Measurements from ENCODE around the gene CCDC136.

Gene CCDC136

GRCh38 chr7:128844777-128845311 is 53.1 kb downstream of the CCDC136 start:
- no peak for DNase-seq (ENCODE audit: low read depth)

- DNase-seq (ENCODE audit: low read depth): no peak
Observed at GRCh38 chr7:128845475-128845874, 53.7 kb downstream of the CCDC136 start.

GRCh38 chr7:128845987-128846386 is 54.2 kb downstream of the CCDC136 start:
- DNase-seq (ENCODE audit: low read depth): no peak

- DNase-seq (ENCODE audit: low read depth): no peak
Observed at GRCh38 chr7:128846781-128847444, 55.1 kb downstream of the CCDC136 start.

GRCh38 chr7:128847721-128848211 is 56.0 kb downstream of the CCDC136 start:
- DNase-seq (ENCODE audit: low read depth): no peak

- no peak for DNase-seq (ENCODE audit: low read depth)
Observed at GRCh38 chr7:128848289-128849155, 56.8 kb downstream of the CCDC136 start.

GRCh38 chr7:128849156-128849515 is 57.4 kb downstream of the CCDC136 start:
- DNase-seq (ENCODE audit: low read depth): no peak

- DNase-seq (ENCODE audit: low read depth): no peak
Observed at GRCh38 chr7:128849804-128850490, 58.2 kb downstream of the CCDC136 start.

- DNase-seq (ENCODE audit: low read depth): no peak
Observed at GRCh38 chr7:128852537-128853254, 60.9 kb downstream of the CCDC136 start.

- DNase-seq (ENCODE audit: low read depth): no peak
Observed at GRCh38 chr7:128853799-128854198, 62.0 kb downstream of the CCDC136 start.

- no peak for DNase-seq (ENCODE audit: low read depth)
Observed at GRCh38 chr7:128854396-128854795, 62.6 kb downstream of the CCDC136 start.

GRCh38 chr7:128855559-128855958 is 63.8 kb downstream of the CCDC136 start:
- no peak for DNase-seq (ENCODE audit: low read depth)

GRCh38 chr7:128856001-128856718 is 64.4 kb downstream of the CCDC136 start:
- no peak for DNase-seq (ENCODE audit: low read depth)

- DNase-seq (ENCODE audit: low read depth): no peak
Observed at GRCh38 chr7:128858380-128859231, 66.8 kb downstream of the CCDC136 start.

GRCh38 chr7:128859232-128860157 is 67.7 kb downstream of the CCDC136 start:
- no peak for DNase-seq (ENCODE audit: low read depth)

GRCh38 chr7:128860158-128861073 is 68.6 kb downstream of the CCDC136 start:
- DNase-seq (ENCODE audit: low read depth): no peak

- DNase-seq (ENCODE audit: low read depth): no peak
Observed at GRCh38 chr7:128861957-128862570, 70.3 kb downstream of the CCDC136 start.

Data from activated T-helper 1 cell treated with Interleukin-2 at 50 U/mL for 16 hours (primary cell).